GM06990 (cell line): Measurements from ENCODE around the gene CERKL.

ENCODE experiments used
- DNase-seq: peaks from one replicate; pipeline ENCODE4 v3.0.0-alpha.2; 2011; ENCODE audit not compliant: insufficient read length; ENCODE audit errors: extremely low read depth
- H3K27me3 ChIP-seq: replicated peaks from 2 replicates; pipeline ENCODE4 v1.6.0; 2011; ENCODE audit warnings: low read length; ENCODE audit not compliant: control insufficient read depth, insufficient read depth
- H3K36me3 ChIP-seq: 2 replicates; pipeline ENCODE4 v1.5.1; 2011; ENCODE audit warnings: low read length; ENCODE audit not compliant: control insufficient read depth, insufficient read depth
- H3K4me3 ChIP-seq: replicated peaks from 2 replicates; pipeline ENCODE4 v1.5.1; 2011; ENCODE audit warnings: low read depth, mild to moderate bottlenecking, control low read depth, low read length
- TF ChIP-seq, protein P1 (sequence below): IDR thresholded peaks from 2 replicates; pipeline ENCODE4 v1.5.1; 2011; ENCODE audit warnings: low read length, control low read depth, mild to moderate bottlenecking, inconsistent platforms; ENCODE audit not compliant: insufficient read depth, poor library complexity, severe bottlenecking

CERKL gene

DNA sequence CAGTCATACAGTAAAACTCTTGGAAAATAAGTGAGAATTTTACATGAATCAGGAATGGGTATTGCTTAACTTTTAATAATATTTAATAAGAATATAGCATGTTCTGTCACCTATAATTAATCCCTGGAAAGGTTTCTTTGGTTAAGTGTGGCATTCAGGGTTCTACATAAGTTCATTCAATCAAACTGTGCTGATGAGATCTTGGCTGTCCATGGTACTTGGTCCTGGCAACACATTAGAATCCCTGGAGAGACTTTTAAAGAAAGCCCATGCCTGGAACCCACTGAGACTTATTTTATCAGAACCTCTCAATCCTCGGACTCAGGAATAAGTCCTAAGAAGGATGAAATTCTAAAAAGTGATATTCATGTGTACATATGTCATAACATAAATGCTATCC is 60.3 kb downstream of the CERKL start:
- no peak for DNase-seq
- TF ChIP-seq, protein P1, sequence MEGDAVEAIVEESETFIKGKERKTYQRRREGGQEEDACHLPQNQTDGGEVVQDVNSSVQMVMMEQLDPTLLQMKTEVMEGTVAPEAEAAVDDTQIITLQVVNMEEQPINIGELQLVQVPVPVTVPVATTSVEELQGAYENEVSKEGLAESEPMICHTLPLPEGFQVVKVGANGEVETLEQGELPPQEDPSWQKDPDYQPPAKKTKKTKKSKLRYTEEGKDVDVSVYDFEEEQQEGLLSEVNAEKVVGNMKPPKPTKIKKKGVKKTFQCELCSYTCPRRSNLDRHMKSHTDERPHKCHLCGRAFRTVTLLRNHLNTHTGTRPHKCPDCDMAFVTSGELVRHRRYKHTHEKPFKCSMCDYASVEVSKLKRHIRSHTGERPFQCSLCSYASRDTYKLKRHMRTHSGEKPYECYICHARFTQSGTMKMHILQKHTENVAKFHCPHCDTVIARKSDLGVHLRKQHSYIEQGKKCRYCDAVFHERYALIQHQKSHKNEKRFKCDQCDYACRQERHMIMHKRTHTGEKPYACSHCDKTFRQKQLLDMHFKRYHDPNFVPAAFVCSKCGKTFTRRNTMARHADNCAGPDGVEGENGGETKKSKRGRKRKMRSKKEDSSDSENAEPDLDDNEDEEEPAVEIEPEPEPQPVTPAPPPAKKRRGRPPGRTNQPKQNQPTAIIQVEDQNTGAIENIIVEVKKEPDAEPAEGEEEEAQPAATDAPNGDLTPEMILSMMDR: no peak
- Histone ChIP-seq H3K36me3 (no peaks in the 10 kb centered on the region), H3K4me3 (no peak overlapping the region), H3K27me3 (no peaks in the 10 kb centered on the region)

DNA sequence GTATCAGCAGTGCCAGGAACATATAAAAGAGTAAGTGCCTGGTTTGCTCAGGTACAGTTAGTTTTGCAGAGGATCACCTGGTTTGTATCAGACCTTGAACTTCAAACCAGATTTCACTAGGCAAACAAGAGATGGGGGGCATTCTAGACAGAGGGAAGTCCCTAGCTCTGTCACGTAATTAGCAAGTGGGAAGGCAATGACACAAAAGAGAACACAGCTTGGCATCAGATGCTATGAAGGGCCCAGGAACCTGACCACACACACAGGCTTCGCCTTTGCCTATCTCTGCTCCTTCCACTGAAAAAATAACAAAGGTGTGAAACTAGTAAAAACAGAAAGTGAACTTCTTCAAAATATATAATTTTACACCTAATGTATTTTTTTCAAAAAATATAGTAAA is 62.6 kb downstream of the CERKL start:
- no peak overlapping the region for H3K4me3 ChIP-seq
- no peaks in the 10 kb centered on the region for H3K36me3 ChIP-seq
- TF ChIP-seq, protein P1: no peak
- no peaks in the 10 kb centered on the region for H3K27me3 ChIP-seq
- no peak for DNase-seq

DNA sequence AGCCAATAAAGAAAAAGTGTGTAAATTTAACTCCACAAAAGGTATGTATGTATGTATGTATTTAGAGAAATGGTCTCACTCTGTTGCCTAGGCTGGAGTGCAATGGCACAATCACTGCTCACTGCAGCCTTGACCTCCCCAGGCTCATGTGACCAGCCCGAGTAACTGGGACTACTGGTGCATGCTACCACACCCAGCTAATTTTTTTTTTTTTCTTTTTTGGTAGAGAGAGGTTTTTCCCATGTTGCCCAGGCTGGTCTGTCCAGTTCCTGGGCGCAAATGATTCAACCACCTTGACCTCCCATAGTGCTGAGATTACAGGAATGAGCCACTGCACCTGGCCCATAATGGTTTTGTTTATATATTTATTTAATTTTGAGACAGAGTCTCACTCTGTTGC is 67.1 kb downstream of the CERKL start:
- H3K4me3 ChIP-seq: no peak overlapping the region
- H3K27me3 ChIP-seq: no peaks in the 10 kb centered on the region
- no peaks in the 10 kb centered on the region for H3K36me3 ChIP-seq
- TF ChIP-seq, protein P1: no peak
- DNase-seq: no peak

DNA sequence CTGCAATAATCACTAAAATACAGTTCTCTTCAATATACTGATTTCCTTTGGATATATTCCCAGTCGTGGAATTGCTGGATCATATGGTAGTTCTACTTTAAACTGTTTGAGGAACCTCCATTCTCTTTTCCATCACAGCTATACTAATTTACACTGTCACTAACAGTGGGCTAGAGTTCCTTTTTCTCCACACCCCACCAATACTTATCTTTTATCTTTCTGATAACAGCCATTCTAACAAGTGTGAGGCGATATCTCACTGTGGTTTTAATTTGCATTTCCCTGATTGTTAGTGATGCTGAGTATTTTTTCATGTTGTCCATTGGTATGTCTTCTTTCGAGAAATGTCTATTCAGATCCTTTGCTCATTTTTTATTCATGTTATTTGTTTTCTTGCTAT is 68.4 kb downstream of the CERKL start:
- no peak for DNase-seq
- TF ChIP-seq, protein P1: no peak
- no peaks in the 10 kb centered on the region for H3K36me3 ChIP-seq
- H3K4me3 ChIP-seq: no peak overlapping the region
- H3K27me3 ChIP-seq: no peaks in the 10 kb centered on the region

DNA sequence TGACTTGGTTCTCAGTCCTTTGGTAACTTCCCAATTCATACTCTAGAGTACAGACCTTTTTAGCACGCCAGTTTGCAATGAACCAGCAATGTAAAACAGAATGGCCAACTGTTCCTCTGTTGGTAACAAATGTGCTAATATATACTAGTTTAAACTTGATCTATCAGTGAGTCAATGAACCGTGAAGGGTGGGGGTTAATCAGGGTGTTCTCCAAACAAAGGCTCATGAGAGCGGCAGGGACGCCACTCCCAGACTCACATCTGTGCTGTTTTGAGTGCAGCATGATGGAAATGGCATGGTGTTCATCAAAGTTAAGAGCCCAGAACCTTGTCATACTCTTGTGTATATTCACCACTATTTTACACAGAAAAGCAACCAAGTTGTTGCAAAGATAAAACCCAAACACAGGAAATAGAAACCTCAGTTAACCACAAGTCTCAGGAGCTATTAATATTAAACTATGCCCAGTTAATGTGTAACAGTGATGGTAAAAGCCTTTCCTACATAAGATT is 70.3 kb downstream of the CERKL start:
- Histone ChIP-seq H3K4me3 (peak overlapping the region; percentile 24; the same call in 1 of the 2 replicates), H3K36me3 (no peaks in the 10 kb centered on the region), H3K27me3 (no peaks in the 10 kb centered on the region)
- DNase-seq: peak; percentile 28
- TF ChIP-seq, protein P1: no peak

DNA sequence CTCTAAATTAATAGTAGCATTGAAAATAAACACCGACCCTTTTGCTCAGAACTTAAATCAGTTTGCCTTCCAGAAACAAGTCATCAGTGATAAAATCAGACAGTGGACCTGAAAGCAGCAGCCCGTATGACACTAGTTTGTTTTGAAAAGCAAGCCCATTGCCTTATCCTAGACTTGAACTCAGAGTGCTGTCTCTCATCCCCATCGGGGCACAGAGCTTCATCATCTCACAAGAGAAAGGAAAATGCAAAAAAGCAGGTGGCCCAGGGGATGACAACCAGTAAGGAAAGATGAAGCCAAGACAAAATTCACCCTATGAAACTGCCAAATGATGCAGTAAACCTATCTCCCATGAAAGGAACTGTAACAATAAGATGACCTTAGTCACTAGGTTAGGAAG is 71.2 kb downstream of the CERKL start:
- Histone ChIP-seq H3K4me3 (no peak overlapping the region), H3K36me3 (no peaks in the 10 kb centered on the region), H3K27me3 (no peaks in the 10 kb centered on the region)
- no peak for DNase-seq
- TF ChIP-seq, protein P1: no peak
